ENCODE measurements around the gene TMEM154.

TMEM154 gene

DNA sequence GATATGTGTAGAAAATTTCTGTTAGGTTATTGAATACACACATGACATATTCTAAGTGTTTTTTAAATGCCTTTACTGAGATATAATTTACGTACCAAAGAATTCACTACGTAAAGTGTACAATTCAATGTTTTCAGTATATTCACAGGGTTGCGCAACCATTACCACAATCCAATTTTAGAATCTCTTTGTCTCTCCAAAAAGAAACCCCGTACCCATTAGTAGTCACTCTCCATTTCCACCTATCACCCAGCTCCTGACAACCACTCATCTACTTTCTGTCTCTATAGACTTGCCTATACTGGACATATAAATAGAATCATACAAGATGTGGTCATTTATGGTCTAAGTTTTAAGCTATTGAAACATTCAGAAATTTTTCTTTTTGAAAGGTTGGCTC lies 90.9 kb downstream of the TMEM154 start:
- no peak for DNase-seq

DNA sequence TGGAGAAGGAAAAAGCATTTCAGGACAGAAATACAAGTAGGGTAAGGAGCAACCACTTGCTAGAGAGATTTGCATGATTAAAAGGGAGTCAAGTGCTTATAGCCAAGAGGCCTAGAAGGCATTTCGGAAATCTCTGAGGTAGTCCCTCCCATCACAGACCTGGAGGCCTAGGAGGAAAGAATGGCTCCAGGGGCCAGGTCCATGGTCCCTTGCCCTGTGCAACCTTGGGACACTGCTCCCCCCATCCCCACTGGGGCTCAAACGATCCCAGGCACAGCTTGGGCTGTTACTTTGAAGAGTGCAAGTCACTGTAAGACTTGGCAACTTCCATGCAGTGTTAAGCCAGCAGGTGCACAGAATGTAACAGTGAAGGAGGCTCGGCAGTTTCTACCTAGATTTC lies 92.7 kb downstream of the TMEM154 start:
- DNase-seq: no peak

DNA sequence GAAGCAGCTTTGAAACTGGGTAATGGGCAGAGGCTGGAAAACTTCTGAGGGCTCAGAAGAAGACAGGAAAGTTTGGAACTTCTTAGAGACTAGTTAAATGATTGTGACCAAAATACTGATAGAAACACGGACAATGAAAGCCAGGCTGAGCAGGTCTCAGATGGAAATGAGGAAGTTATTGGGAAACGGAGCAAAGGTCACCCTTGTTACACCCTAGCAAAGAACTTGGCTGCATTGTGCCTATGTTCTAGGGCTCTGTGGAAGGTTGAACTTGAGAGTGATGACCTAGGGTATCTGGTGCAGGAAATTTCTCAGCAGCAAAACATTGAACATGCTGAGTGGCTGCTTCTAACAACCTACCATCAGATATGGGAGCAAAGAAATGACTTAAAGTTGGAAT lies 93.1 kb downstream of the TMEM154 start:
- no peak for DNase-seq

DNA sequence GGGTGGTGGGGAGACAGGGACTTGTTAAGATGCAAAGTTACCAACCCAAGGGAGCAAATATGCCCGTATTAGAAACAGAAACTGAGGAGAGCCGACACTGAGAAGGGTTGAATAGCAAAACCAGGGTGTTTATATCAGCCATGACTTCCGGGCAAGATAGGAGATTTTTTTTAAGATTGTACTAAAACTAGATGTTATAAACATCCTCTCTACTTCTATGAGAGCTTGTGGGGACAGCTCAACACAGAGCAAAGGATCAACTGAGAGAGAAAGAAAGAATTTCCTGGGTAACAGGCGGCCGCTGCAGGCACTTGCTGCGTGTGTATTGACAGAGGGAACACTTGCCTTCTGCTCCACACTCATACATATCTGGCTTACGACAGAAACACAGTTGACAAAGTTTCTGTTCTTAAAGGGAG lies 94.8 kb downstream of the TMEM154 start:
- DNase-seq: no peak

DNA sequence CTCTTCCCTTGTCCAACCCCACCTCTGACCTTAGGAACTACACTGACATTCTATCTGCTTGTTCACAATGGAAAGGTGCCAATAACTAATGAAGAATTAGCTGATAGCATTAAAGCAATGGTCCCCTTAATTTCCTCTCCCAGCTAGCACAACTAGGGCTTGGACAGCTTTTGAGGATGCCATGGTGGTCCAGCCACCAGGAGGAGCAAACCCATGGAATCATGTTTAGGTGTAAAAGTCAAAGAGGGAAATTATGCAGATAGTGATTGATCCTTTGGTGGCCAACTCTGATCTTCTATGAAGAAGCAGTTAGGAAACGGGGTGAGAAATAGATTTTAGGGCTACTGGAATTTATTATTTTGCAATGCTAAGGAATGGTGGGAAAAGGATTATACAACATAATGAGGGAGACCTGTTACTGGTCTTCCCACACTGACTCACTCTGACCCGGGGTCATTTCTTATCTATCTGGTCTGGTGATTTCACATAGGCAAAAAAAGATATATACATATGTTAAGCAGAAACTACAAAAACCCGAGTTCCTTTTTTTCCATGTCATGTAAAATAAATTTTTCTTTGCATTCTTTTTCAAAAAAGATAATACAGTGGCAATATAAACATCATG lies 98.1 kb downstream of the TMEM154 start:
- DNase-seq: no peak

DNA sequence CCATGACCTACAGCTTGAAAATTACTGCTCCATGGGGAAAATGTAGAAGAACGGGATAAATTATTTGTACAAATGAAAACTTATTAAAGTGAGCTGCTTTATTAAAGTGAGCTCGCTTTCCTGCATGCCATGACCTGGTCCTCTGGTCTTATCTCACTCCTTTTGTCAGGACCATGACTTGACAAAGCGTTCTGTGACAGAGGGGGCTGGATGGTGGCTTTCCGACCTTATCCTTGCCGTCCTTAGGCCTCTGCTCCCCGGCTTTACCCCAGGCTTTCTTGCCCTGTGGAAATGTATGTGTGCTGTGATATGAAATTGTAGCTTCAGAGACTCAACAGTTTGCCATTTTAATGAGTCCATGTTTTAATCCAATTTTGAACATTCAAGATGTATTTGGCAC lies 99.9 kb downstream of the TMEM154 start:
- DNase-seq: no peak

DNA sequence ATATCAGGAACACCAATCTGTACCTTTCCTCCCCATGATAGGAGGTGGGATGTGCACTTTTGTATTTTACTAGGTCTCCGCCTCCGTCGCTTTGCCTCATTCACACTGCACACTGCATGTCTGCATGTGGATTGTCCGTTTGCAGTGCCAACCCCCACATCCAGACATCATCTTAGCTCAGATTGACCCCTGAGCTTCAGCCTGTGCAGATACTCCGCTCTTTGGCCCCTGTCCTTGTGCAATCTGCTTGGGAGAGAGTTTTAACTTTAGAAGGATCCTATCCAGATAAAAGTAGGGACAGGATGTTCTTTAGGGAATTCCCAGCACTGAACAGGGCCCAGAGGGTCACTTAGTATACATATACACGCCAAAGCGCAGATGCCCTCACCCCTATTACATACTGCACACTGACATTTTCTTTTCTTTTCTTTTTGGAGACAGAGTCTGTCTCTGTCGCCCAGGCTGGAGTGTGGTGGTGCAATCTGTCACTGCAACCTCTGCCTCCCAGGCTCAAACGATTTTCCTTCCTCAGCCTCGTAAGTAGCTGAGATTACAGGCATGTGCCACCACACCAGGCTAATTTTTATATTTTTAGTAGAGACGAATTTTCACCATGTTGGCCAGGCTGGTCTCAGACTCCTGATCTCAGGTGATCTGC lies 100.6 kb downstream of the TMEM154 start:
- no peak for DNase-seq

DNA sequence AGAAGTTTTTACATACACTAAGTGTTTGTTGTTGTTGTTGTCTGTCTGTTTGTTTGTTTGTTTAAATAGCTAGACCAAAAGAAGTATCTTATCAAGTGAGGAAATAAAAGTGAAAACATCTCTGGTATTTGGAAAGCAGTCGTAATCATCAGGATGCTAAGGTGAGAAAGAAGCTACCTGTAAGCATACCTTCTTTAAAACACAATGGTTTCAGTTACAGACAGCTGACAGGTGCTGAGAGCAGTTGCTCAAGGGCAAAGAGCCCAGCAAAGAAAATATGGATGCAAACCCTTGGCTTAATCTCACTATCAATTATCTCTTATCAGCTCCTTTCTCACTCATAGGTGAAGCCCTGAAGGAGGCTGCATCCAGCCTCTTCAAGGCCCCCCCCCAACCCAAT lies 101.1 kb downstream of the TMEM154 start:
- DNase-seq: no peak

DNA sequence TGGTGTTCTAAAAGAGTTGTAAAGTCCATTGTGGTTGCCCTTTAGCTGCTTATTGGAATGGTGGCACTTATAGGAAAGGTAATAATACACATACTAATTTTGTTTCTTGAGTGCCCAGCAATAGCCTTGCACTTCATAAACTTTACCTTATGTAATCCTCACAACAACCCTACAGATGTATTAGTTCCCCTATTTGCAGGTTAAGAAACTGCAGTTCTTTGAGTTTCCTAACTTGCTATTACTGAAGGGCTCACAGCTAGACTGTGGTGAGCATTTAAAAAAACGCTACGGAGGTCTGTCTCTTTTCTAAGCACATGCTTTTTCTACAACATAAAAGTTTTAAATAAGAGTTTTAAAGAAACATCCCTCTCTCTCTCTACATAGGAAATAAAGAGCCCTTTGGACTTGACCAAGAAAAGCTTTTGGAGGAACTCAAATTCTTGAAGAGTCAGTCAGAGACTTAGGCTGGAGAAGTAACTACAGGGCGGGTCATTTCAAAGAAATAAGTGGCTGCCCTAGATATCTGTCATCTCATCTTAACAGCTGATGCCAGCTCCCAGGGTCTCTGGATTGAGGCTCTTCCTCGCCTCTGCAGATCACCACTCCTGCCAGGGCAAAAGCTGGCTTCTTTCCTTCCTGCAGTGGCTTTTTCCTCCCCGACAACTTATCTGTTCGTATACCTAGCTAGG lies 101.9 kb downstream of the TMEM154 start:
- no peak for DNase-seq

DNA sequence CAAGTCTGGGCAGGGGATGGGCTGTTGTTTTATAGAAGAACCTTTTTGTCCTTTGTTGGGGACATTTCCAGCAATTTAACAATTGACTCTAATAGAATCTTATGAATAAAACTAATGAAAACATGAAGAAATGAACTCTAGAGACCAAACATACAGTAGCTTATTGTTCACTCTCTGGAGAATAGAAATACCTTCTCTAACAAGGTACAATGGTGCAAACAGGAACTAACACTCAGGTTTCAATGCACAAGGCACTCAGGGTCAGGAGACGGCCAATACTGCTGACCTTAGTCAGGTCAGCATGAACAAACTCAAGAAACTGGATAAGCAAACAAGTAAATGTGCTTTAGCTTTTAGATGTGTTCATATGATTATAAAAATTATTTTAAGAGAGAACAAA lies 104.3 kb downstream of the TMEM154 start:
- no peak for DNase-seq

DNA sequence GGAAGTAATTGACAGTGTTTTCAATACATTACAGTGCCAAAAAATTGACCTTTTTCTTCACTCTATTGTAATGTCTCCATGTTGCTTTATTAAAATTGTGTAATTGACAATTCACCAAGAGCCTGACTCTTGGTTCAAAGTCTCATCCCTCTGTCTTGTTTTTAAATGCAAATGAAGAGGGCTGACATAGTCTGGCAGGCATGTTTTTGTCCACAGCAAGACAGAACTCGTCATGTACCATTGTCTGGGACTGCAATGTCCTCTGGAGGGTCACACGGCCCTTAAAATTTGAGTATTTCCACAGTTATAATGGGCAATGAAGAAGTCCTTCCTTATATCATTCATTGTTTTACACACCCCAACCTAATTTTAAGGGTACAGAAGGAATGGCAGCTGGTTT lies 105.9 kb downstream of the TMEM154 start:
- DNase-seq: no peak

DNA sequence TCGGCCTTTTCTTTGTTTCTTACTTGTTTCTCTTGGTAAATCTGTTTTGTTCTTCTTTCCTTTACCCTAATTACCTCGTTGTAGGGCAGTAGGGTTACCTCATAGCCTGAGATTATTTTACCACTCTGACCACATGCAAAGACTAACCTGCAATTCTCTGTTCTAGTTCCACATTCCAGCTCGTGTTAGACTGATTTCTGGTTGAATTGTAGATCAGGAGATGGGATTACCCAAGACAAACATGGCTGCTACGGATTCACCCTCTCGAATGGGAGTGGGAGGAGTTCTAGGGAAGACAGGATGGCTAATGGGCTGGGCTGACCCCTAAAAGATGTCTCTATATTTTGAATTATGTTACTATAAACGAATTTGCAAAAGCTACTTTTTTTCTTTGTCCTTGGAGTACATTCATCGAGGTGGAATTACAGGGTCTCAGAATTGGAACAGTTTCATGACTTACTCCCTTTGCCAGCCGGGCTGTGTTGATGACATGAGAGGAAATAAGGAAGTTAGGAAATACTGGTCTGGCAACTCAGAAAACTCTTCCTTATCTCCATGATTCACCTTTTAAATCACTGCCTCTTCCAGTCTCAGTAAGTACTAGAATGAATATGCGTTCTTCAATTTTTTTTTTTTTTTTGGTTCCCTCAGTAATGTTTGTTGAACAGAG lies 107.2 kb downstream of the TMEM154 start:
- DNase-seq: no peak

DNA sequence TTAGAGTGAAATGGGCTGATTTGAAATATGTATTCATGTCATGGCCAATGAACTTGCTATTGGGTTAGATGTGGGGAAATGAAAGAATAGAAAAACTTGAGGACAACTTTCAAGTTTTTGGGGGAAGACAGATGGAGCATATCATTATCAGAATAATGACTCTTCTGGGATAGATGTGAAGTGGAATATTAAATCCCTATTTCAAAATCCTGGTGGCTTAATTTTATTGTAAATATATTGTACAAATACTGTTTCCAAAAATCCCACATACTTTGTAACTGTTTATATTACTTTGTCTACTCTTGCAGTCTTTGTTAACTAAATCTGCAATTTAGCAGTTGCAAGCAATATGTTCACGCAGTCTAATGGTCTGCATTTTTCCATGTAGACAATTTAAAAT lies 108.0 kb downstream of the TMEM154 start:
- no peak for DNase-seq

DNA sequence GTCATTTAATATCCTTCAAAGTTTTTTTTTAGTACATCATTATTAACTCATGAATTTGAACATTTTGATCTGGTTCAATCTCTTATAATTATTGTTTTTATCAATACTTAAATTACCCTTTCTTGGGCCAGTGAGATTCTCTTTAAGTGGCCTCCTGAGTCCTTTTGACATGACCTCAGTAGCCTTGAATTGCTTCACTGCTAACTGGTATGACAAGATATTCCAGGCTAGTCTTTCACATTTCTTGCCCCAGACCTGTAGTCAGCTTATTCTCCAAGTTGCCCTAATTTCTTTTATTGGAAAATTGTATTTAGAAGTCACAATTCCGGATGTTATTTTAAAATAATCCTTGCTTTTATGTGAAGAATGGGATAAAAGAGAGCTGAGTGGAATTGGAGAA lies 108.5 kb downstream of the TMEM154 start:
- no peak for DNase-seq
